ENCODE measurements around the gene TCF7L1. TPM values are rescaled to one million over a fixed set of nuclear protein-coding genes. Genes with fewer than 3 reads are reported as not detected.
A peak's percentile ranks its signal among the peaks of the same experiment; 100 is the strongest.
"Not testable (repeated sequence)": the region's sequence is repeated elsewhere in the genome, so short reads cannot be mapped to it uniquely, and the experiment has no call there.

Gene TCF7L1
- total RNA-seq, 1 donor from 2014 or later = 1.3 TPM

- Histone ChIP-seq H3K27me3 (ENCODE audit: control insufficient read depth, insufficient read depth, low read length) (no peaks in the 10 kb centered on the region), H3K4me3 (ENCODE audit: low read depth, low read length) (peak overlapping the region; percentile 85), H3K36me3 (ENCODE audit: control insufficient read depth, insufficient read depth, low read length) (peaks cover 10% of the 10 kb centered on the region)
- DNase-seq (ENCODE audit: low read depth) (peak; percentile 33), FAIRE-seq (no peak)
- TF ChIP-seq CTCF (IDR thresholded peaks at IDR 0.05; ENCODE audit: insufficient read depth, low read length, severe bottlenecking) = no peak
Observed at GRCh38 chr2:85326406-85327159, 193.4 kb downstream of the TCF7L1 start.

GRCh38 chr2:85327160-85327821, 194.1 kb downstream of the TCF7L1 start:
- H3K36me3 ChIP-seq (ENCODE audit: control insufficient read depth, insufficient read depth, low read length) = peaks cover 6% of the 10 kb centered on the region
- no peak for FAIRE-seq
- peak; percentile 43 for DNase-seq (ENCODE audit: low read depth)
- H3K27me3 ChIP-seq (ENCODE audit: control insufficient read depth, insufficient read depth, low read length) = no peaks in the 10 kb centered on the region
- TF ChIP-seq CTCF (IDR thresholded peaks at IDR 0.05; ENCODE audit: insufficient read depth, low read length, severe bottlenecking) = no peak
- peak overlapping the region; percentile 85 for H3K4me3 ChIP-seq (ENCODE audit: low read depth, low read length)

- peaks cover 6% of the 10 kb centered on the region for H3K36me3 ChIP-seq (ENCODE audit: control insufficient read depth, insufficient read depth, low read length)
- DNase-seq (ENCODE audit: low read depth) (peak; percentile 77), FAIRE-seq (no peak)
- no peaks in the 10 kb centered on the region for H3K27me3 ChIP-seq (ENCODE audit: control insufficient read depth, insufficient read depth, low read length)
- no peak for TF ChIP-seq CTCF (IDR thresholded peaks at IDR 0.05; ENCODE audit: insufficient read depth, low read length, severe bottlenecking)
- H3K4me3 ChIP-seq (ENCODE audit: low read depth, low read length) = peak within 1 kb of the TSS; percentile 85
Observed at GRCh38 chr2:85327822-85328617, 194.8 kb downstream of the TCF7L1 start, which contains the start of gene TGOLN2. Gene TGOLN2, minus strand, starts transcription at chr2:85327989. Its CDS starts 27 bp downstream, at chr2:85327962.

GRCh38 chr2:85329181-85329651, 196.0 kb downstream of the TCF7L1 start:
- no peaks in the 10 kb centered on the region for H3K27me3 ChIP-seq (ENCODE audit: control insufficient read depth, insufficient read depth, low read length)
- no peak for FAIRE-seq
- H3K36me3 ChIP-seq (ENCODE audit: control insufficient read depth, insufficient read depth, low read length) = peaks cover 2% of the 10 kb centered on the region
- H3K4me3 ChIP-seq (ENCODE audit: low read depth, low read length) = no peak overlapping the region
- no peak for TF ChIP-seq CTCF (IDR thresholded peaks at IDR 0.05; ENCODE audit: insufficient read depth, low read length, severe bottlenecking)
- no peak for DNase-seq (ENCODE audit: low read depth)

- FAIRE-seq; DNase-seq (ENCODE audit: low read depth); H3K4me3 ChIP-seq (ENCODE audit: low read depth, low read length): not testable (repeated sequence)
Observed at GRCh38 chr2:85329701-85330100, 196.5 kb downstream of the TCF7L1 start.

More at GRCh38 chr2:85329701-85330100, 196.5 kb downstream of the TCF7L1 start:
- not testable (repeated sequence) for H3K36me3 ChIP-seq (ENCODE audit: control insufficient read depth, insufficient read depth, low read length); H3K27me3 ChIP-seq (ENCODE audit: control insufficient read depth, insufficient read depth, low read length)
